Subcutaneous adipose tissue (tissue), 4 donors: ENCODE data around the gene UBE2J2. TPM values are rescaled to one million over a fixed set of nuclear protein-coding genes. Genes with fewer than 3 reads are reported as not detected.

Source experiments
- CTCF ChIP-seq: fragments of 450-650 bp; IDR thresholded peaks from one replicate; pipeline ENCODE4 v1.5.1; 2016; ENCODE audit warnings: low read depth, mild to moderate bottlenecking, control low read depth, antibody characterized with exemption, moderate library complexity
- total RNA-seq, 4 donors: library from RNA; depleted of rRNA; stranded (reverse); fragments of >200 nt; gene quantifications; one replicate each; pipeline ENCODE4 v1.1.0, GENCODE V29; 2016

UBE2J2 gene
- total RNA-seq, 4 donors from 2014 or later, result 20.1 to 35.4 (median 33.5) TPM

- TF ChIP-seq CTCF, result no peak
Measured at GRCh38 chr1:1229770-1230169, 43.9 kb downstream of the UBE2J2 start.

- no peak for TF ChIP-seq CTCF
Measured at GRCh38 chr1:1228596-1229321, 44.9 kb downstream of the UBE2J2 start.

- no peak for TF ChIP-seq CTCF
Measured at GRCh38 chr1:1228187-1228586, 45.5 kb downstream of the UBE2J2 start.

- TF ChIP-seq CTCF, result no peak
Measured at GRCh38 chr1:1227386-1227785, 46.3 kb downstream of the UBE2J2 start.

DNA sequence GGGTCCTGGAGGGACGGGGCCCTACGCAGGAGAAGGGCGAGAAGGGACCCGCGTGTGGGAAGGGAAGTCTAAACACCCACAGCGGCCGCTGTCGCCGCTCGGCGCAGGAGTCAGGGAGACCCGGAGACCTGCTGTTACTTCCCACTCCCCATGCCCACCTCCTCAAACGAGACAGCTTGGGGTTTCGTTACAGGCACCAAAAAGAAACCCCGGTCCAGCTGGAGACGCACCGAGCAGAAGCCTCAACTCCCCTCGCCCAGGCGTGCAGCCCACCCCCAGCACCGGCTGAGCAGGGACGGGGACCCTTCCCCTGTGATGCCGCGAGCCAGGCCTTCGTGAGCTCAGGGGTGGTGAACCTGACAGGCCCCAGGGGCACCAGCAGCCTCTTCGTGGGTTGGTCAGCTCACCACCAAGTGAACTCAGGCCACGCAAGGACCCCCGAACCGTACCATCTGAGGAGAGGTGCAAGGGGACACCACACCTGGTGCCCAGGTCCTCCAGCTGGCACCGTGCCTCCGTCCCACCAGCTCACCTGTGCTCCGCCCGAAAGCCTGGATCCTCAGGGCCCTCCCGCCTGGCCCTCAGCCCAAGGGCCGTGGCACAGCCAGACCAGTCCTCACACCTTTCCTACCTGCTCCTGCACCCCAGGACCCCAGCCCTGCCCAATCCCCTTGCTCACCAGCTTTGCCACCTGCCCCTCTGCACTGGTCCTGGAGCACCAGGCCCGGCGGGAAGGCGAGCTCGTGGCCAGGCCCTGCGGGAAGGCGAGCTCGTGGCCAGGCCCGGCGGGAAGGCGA, 46.9 kb downstream of the UBE2J2 start:
- no peak for TF ChIP-seq CTCF

DNA sequence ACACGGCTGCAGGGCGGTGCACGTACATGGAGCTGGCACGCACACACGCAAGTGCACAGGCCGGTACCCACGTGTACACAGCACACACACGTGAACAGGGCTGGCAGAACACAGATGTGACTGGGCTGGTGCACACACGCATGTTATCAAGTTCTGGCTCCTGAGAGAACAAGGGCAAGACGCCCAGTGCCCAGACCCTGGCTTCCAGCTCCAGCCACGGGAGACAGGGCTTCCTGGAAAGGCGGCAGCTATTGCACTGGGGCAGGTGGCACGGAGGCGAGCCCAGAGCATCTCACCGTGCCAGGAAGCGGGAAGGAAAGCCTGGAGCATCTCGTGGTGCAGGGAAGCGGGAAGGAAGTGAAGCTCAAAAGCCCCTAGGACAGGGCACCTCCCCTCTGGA, 47.7 kb downstream of the UBE2J2 start:
- TF ChIP-seq CTCF, result no peak

DNA sequence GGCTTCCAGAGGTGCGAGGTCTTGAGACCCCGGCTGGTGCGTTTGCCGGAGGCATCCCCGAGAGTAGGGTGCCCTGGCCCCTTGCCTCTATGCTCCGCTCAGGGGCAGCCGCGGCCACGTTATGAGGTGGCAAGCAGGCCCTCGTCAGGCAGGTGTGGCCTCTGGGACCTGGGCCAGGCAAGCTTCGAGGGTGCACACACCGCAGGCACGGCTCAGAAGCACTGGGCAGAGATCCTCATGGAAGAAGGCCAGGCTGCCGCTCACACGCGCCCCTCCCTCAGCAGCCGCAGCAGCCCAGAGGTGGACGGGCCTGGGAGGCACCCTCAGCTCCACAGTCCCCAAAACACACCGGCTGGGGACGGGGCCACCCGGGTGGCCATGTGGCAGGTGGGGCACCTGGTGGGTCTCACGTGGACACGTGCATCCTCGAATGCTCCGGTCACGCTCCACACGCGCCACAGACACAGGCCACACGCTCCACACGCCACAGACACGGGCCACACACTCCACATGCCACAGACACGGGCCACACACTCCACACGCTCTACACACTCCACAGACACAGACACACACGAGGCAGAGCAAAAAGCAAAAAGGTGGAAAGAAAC, 48.3 kb downstream of the UBE2J2 start:
- TF ChIP-seq CTCF, result no peak
